ENCODE results near the gene WNT7A.
A peak's percentile ranks its signal among the peaks of the same experiment; 100 is the strongest.

WNT7A gene

GRCh38 chr3:13844911-13845310, 35.0 kb downstream of the WNT7A start:
- no peak for DNase-seq

- DNase-seq, result no peak
These were observed 35.6 kb downstream of the WNT7A start for GRCh38 chr3:13844286-13844685.

- no peak for DNase-seq
These were observed 36.5 kb downstream of the WNT7A start for GRCh38 chr3:13843351-13843750.

GRCh38 chr3:13842226-13842625, 37.6 kb downstream of the WNT7A start:
- no peak for DNase-seq

- no peak for DNase-seq
These were observed 38.0 kb downstream of the WNT7A start for GRCh38 chr3:13841826-13842225.

GRCh38 chr3:13841141-13841540, 38.7 kb downstream of the WNT7A start:
- DNase-seq, result no peak

- no peak for DNase-seq
These were observed 39.4 kb downstream of the WNT7A start for GRCh38 chr3:13840456-13840855.

GRCh38 chr3:13839726-13840340, 40.0 kb downstream of the WNT7A start:
- DNase-seq, result no peak

GRCh38 chr3:13839253-13839652, 40.6 kb downstream of the WNT7A start:
- no peak for DNase-seq

- no peak for DNase-seq
These were observed 41.5 kb downstream of the WNT7A start for GRCh38 chr3:13838421-13838820.

- DNase-seq, result no peak
These were observed 42.1 kb downstream of the WNT7A start for GRCh38 chr3:13837751-13838150.

GRCh38 chr3:13836658-13837587, 42.9 kb downstream of the WNT7A start:
- DNase-seq, result no peak

GRCh38 chr3:13835246-13835645, 44.6 kb downstream of the WNT7A start:
- DNase-seq, result no peak

- no peak for DNase-seq
These were observed 45.4 kb downstream of the WNT7A start for GRCh38 chr3:13834258-13835035.

GRCh38 chr3:13833506-13834257, 46.2 kb downstream of the WNT7A start:
- no peak for DNase-seq

GRCh38 chr3:13832130-13832529, 47.7 kb downstream of the WNT7A start:
- DNase-seq, result no peak

GRCh38 chr3:13831386-13831996, 48.4 kb downstream of the WNT7A start:
- DNase-seq, result no peak

GRCh38 chr3:13829311-13829710, 50.6 kb downstream of the WNT7A start:
- no peak for DNase-seq

GRCh38 chr3:13828501-13829265, 51.2 kb downstream of the WNT7A start:
- DNase-seq, result peak; percentile 22 to 75

GRCh38 chr3:13827699-13828098, 52.2 kb downstream of the WNT7A start:
- no peak for DNase-seq

GRCh38 chr3:13827256-13827655, 52.6 kb downstream of the WNT7A start:
- DNase-seq, result no peak

- DNase-seq, result no peak
These were observed 53.2 kb downstream of the WNT7A start for GRCh38 chr3:13826672-13827071.
